ENCODE measurements around the gene PPP1R26. TPM values are rescaled to one million over a fixed set of nuclear protein-coding genes. Genes with fewer than 3 reads are reported as not detected.

PPP1R26 gene
- total and polyA plus RNA-seq, 2 of the 13 experiments (the other 11 are each of a cell fraction or from before 2014, with no cell fraction given), result 8.6 to 11.6 TPM

GRCh38 chr9:135480071-135480939, 723 bp downstream of the PPP1R26 start (continued):
- TF ChIP-seq ZNF687 (CRISPR knock-in tag; IDR thresholded peaks at IDR 0.05), result peak; percentile 69
- TF ChIP-seq UBTF (CRISPR knock-in tag; IDR thresholded peaks at IDR 0.05), result peak; percentile 87
- no peak for TF ChIP-seq PRMT3 (CRISPR knock-in tag; IDR thresholded peaks at IDR 0.05; ENCODE audit: borderline replicate concordance, low read depth)
- no peak for TF ChIP-seq RFX3 (CRISPR knock-in tag; IDR thresholded peaks at IDR 0.05)
- no peak for TF ChIP-seq MTA3 (CRISPR knock-in tag; IDR thresholded peaks at IDR 0.05)
- 0 out of 2 replicates have a peak, but pooled peaks have one; percentile 50 for TF ChIP-seq ZBTB42 (CRISPR knock-in tag; IDR thresholded peaks at IDR 0.05)
- TF ChIP-seq ZNF407 (CRISPR knock-in tag; IDR thresholded peaks at IDR 0.05; ENCODE audit: not compliant biosample characterization), result peak; percentile 82
- no peak for TF ChIP-seq MXD4 (CRISPR knock-in tag; IDR thresholded peaks at IDR 0.05)
- no peak for TF ChIP-seq RXRA (CRISPR knock-in tag; IDR thresholded peaks at IDR 0.05)
- peak; percentile 59; the same call in 1 of the 2 replicates for TF ChIP-seq KDM2A (CRISPR knock-in tag; IDR thresholded peaks at IDR 0.05; ENCODE audit: borderline replicate concordance, low read depth)
- TF ChIP-seq ZNF576 (CRISPR knock-in tag; IDR thresholded peaks at IDR 0.05), result 0 out of 2 replicates have a peak, but pooled peaks have one; percentile 27

Measured in HepG2 (cell line).